Trophoblast cell (in vitro differentiated cells and primary cell): ENCODE measurements around the gene OR51B2. TPM values are rescaled to one million over a fixed set of nuclear protein-coding genes. Genes with fewer than 3 reads are reported as not detected.

Experiments
- DNase-seq, 2 donors: peaks; one replicate each; pipeline ENCODE4 v3.0.0-alpha.2; 2016
- H2AFZ ChIP-seq: 2 replicates; pipeline ENCODE4 v1.6.1; 2013; ENCODE audit warnings: low read length, moderate library complexity, mild to moderate bottlenecking; ENCODE audit not compliant: insufficient read depth, poor library complexity
- H2AK5ac ChIP-seq: 2 replicates; pipeline ENCODE4 v1.6.1; 2013; ENCODE audit warnings: mild to moderate bottlenecking, low read length
- H2BK120ac ChIP-seq: 2 replicates; pipeline ENCODE4 v1.6.1; 2013; ENCODE audit warnings: low read length, mild to moderate bottlenecking, moderate library complexity; ENCODE audit not compliant: insufficient read depth, poor library complexity
- H2BK12ac ChIP-seq: 2 replicates; pipeline ENCODE4 v1.6.1; 2013; ENCODE audit warnings: mild to moderate bottlenecking, low read length, moderate library complexity
- H2BK5ac ChIP-seq: 2 replicates; pipeline ENCODE4 v1.6.1; 2013; ENCODE audit warnings: low read length, low read depth, moderate library complexity, mild to moderate bottlenecking; ENCODE audit not compliant: poor library complexity
- H3K14ac ChIP-seq: 2 replicates; pipeline ENCODE4 v1.6.1; 2013; ENCODE audit warnings: mild to moderate bottlenecking, low read length
- H3K18ac ChIP-seq: 2 replicates; pipeline ENCODE4 v1.6.1; 2013; ENCODE audit warnings: mild to moderate bottlenecking, low read length
- H3K23ac ChIP-seq: 2 replicates; pipeline ENCODE4 v1.6.1; 2013; ENCODE audit warnings: low read length
- H3K27ac ChIP-seq: 2 replicates; pipeline ENCODE4 v1.5.1; 2013; ENCODE audit warnings: low read depth, mild to moderate bottlenecking, inconsistent platforms, low read length, moderate library complexity
- H3K27me3 ChIP-seq: 2 replicates; pipeline ENCODE4 v1.6.1; 2013; ENCODE audit warnings: inconsistent platforms, mild to moderate bottlenecking, low read length, moderate library complexity; ENCODE audit not compliant: insufficient read depth
- H3K36me3 ChIP-seq, 2 experiments: 1 replicate in 1 of 2; 2 replicates in 1 of 2; pipeline ENCODE4 v1.6.1; 2013; ENCODE audit warnings: low read length in 2 of 2, mild to moderate bottlenecking in 2 of 2, moderate library complexity in 1 of 2; ENCODE audit not compliant: insufficient read depth in 2 of 2, control insufficient read depth in 1 of 2
- H3K4ac ChIP-seq: 2 replicates; pipeline ENCODE4 v1.6.1; 2013; ENCODE audit warnings: low read depth, mild to moderate bottlenecking, low read length, moderate library complexity
- H3K4me1 ChIP-seq, 2 experiments: 1 replicate in 1 of 2; 2 replicates in 1 of 2; pipeline ENCODE4 v1.6.1; 2013; ENCODE audit warnings: low read length in 2 of 2, mild to moderate bottlenecking in 2 of 2, moderate library complexity in 1 of 2; ENCODE audit not compliant: insufficient read depth in 2 of 2, control insufficient read depth in 1 of 2
- H3K4me2 ChIP-seq: 2 replicates; pipeline ENCODE4 v1.6.1; 2013; ENCODE audit warnings: inconsistent platforms, mild to moderate bottlenecking, low read length, moderate library complexity
- H3K4me3 ChIP-seq: 2 replicates; pipeline ENCODE4 v1.5.1; 2013; ENCODE audit warnings: mild to moderate bottlenecking, low read depth, low read length, inconsistent platforms
- H3K79me1 ChIP-seq: one replicate; pipeline ENCODE4 v1.6.1; 2013; ENCODE audit warnings: low read length
- H3K79me2 ChIP-seq: 2 replicates; pipeline ENCODE4 v1.6.1; 2013; ENCODE audit warnings: low read length, mild to moderate bottlenecking; ENCODE audit not compliant: control insufficient read depth, insufficient read depth, poor library complexity
- H3K9ac ChIP-seq: 2 replicates; pipeline ENCODE4 v1.6.1; 2013; ENCODE audit warnings: mild to moderate bottlenecking, low read length
- H3K9me3 ChIP-seq: 2 replicates; pipeline ENCODE4 v1.6.1; 2013; ENCODE audit warnings: low read depth, mild to moderate bottlenecking, control low read depth, inconsistent platforms, low read length; ENCODE audit not compliant: insufficient read depth
- H4K12ac ChIP-seq: 2 replicates; pipeline ENCODE4 v1.6.1; 2013; ENCODE audit warnings: low read depth, mild to moderate bottlenecking, low read length, moderate library complexity
- H4K8ac ChIP-seq: 2 replicates; pipeline ENCODE4 v1.6.1; 2013; ENCODE audit warnings: low read depth, mild to moderate bottlenecking, low read length, moderate library complexity
- H4K91ac ChIP-seq: one replicate; pipeline ENCODE4 v1.6.1; 2013; ENCODE audit warnings: low read depth, mild to moderate bottlenecking, low read length, moderate library complexity
- WGBS: extraction: QIAGEN DNeasy Blood & Tissue Kit; methylation state at CpG from one replicate; pipeline ENCODE4 v1.1.7; 2013; ENCODE audit warnings: missing lambda C conversion rate; ENCODE audit not compliant: insufficient read length, insufficient coverage; ENCODE audit errors: extremely low coverage; 5-methylcytosine and 5-hydroxymethylcytosine counted together
- polyA plus RNA-seq: library from polyadenylated mRNA; stranded (reverse); fragments of 200-250 nt; gene quantifications from 2 replicates; pipeline ENCODE4 v1.2.3, GENCODE V29; 2013

OR51B2 gene
- not detected in 2 replicates for polyA plus RNA-seq

- no peaks in the 10 kb centered on the region for H3K79me2 ChIP-seq
- H3K4me1 ChIP-seq: no peaks in the 10 kb centered on the region
- no peak within 1 kb of the TSS for H2BK5ac ChIP-seq
- H3K9me3 ChIP-seq: no peaks in the 10 kb centered on the region
- H4K8ac ChIP-seq: no peak within 1 kb of the TSS
- no peak within 1 kb of the TSS for H2BK120ac ChIP-seq
- no peak for DNase-seq
- no peak within 1 kb of the TSS for H3K14ac ChIP-seq
- H3K27ac ChIP-seq: no peak within 1 kb of the TSS
- no peak within 1 kb of the TSS for H3K4ac ChIP-seq
- no peak within 1 kb of the TSS for H4K91ac ChIP-seq
- no peak within 1 kb of the TSS for H3K23ac ChIP-seq
- H3K79me1 ChIP-seq: no peaks in the 10 kb centered on the region
- H2AFZ ChIP-seq: no peak within 1 kb of the TSS
- no peak within 1 kb of the TSS for H2BK12ac ChIP-seq
- H4K12ac ChIP-seq: no peak within 1 kb of the TSS
- no peak within 1 kb of the TSS for H3K18ac ChIP-seq
- no CpG with 5 or more reads among the region's 3 CpGs for WGBS
- H3K4me2 ChIP-seq: no peak within 1 kb of the TSS
- H3K27me3 ChIP-seq: no peaks in the 10 kb centered on the region
- H2AK5ac ChIP-seq: no peak within 1 kb of the TSS
- H3K9ac ChIP-seq: no peak within 1 kb of the TSS
- H3K4me3 ChIP-seq: no peak within 1 kb of the TSS
- H3K36me3 ChIP-seq: no peaks in the 10 kb centered on the region
Measured at GRCh38 chr11:5324197-5324596, at the start of gene OR51B2. Gene OR51B2, minus strand, starts transcription at chr11:5324297. Its CDS starts 0 bp downstream, at chr11:5324297.

GRCh38 chr11:5369789-5370188 is 45.7 kb upstream of the OR51B2 start:
- Histone ChIP-seq H3K36me3 (no peaks in the 10 kb centered on the region), H4K12ac (no peak overlapping the region), H3K4ac (no peak overlapping the region), H3K4me3 (no peak overlapping the region), H2BK5ac (no peak overlapping the region), H2BK12ac (no peak overlapping the region), H3K4me1 (peaks cover 0 to 2% of the 10 kb centered on the region in 2 experiments), H4K91ac (no peak overlapping the region), H3K4me2 (no peak overlapping the region), H3K79me2 (no peaks in the 10 kb centered on the region), H3K14ac (no peak overlapping the region), H3K27ac (no peak overlapping the region), H3K23ac (no peak overlapping the region), H4K8ac (no peak overlapping the region), H3K9me3 (peaks cover 2% of the 10 kb centered on the region), H2AFZ (no peak overlapping the region), H2BK120ac (no peak overlapping the region), H3K27me3 (no peaks in the 10 kb centered on the region), H2AK5ac (no peak overlapping the region), H3K79me1 (no peaks in the 10 kb centered on the region), H3K18ac (no peak overlapping the region), H3K9ac (no peak overlapping the region)
- DNase-seq: peak in 1 of 2 donors; percentile 33

DNA sequence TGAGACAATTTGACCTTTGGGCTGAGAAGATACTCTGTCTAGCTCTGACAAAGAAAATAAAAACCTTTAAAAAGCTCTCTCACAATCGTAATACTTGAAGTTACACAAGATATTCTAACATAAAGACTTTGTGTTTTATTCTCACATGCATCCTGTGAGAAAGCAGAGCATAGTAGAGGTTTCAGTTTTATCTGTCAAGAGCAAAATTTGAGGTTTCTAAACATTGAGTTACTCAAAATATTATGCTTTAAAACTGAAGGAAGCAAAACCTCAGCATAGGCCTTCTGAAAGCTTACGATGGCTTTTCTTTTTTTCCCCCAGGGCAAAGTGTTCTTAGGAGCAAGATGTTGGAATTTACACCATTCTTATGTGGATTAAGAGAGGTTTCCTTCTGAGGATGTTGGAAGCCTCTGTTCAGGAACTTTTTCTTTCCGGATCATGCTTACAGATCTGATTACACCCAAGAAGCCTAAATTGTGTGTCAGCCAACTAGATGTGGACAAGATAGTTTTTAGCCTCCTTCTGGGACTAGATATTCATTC is 44.5 kb upstream of the OR51B2 start:
- H3K4me2 ChIP-seq: no peak overlapping the region
- H2AFZ ChIP-seq: no peak overlapping the region
- no peak for DNase-seq
- H3K36me3 ChIP-seq: no peaks in the 10 kb centered on the region
- no peak overlapping the region for H3K18ac ChIP-seq
- no peak overlapping the region for H3K4me3 ChIP-seq
- peaks cover 0 to 3% of the 10 kb centered on the region in 2 experiments for H3K4me1 ChIP-seq
- H3K23ac ChIP-seq: no peak overlapping the region
- no peaks in the 10 kb centered on the region for H3K79me1 ChIP-seq
- H3K27ac ChIP-seq: no peak overlapping the region
- H2BK120ac ChIP-seq: no peak overlapping the region
- no peak overlapping the region for H4K8ac ChIP-seq
- no peak overlapping the region for H3K9ac ChIP-seq
- H2AK5ac ChIP-seq: no peak overlapping the region
- no peak overlapping the region for H3K14ac ChIP-seq
- H3K27me3 ChIP-seq: no peaks in the 10 kb centered on the region
- no peak overlapping the region for H3K4ac ChIP-seq
- H3K9me3 ChIP-seq: peaks cover 2% of the 10 kb centered on the region
- no CpG with 5 or more reads among the region's 3 CpGs for WGBS
- no peak overlapping the region for H2BK5ac ChIP-seq
- no peak overlapping the region for H4K12ac ChIP-seq
- no peaks in the 10 kb centered on the region for H3K79me2 ChIP-seq
- H2BK12ac ChIP-seq: no peak overlapping the region
- H4K91ac ChIP-seq: no peak overlapping the region

DNA sequence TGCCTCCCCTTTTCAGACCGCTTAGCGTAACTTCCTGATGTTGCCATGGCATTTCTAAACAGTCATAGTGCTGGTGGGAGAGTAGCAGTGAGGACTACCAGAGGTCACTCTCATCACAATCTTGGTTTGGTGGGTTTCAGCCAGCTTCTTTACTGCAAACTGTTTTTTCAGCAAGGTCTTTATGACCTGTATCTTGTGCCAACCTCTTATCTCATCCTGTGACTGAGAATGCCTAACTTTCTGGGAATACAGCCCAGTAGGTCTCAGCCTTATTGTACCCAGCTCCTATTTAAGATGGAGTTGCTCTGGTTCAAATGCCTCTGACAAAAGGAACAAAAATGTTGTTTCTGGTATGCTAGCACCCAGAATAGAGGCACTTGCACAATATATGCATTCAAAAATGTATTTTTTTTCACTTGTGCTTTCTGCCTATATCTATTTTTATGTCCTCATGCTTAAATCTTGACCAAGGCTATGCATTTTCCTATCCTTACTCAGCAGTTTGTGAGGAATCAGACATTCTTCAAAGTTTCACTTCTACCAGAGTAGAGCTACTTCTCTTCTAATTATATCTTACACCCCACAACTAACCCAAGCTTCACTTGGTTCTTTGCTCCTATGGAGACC is 43.5 kb upstream of the OR51B2 start:
- Histone ChIP-seq H2AK5ac (no peak overlapping the region), H3K4me2 (no peak overlapping the region), H3K14ac (no peak overlapping the region), H3K36me3 (no peaks in the 10 kb centered on the region), H2BK120ac (no peak overlapping the region), H3K4me1 (peaks cover 0 to 3% of the 10 kb centered on the region in 2 experiments), H3K79me2 (no peaks in the 10 kb centered on the region), H3K27ac (no peak overlapping the region), H3K23ac (no peak overlapping the region), H3K4me3 (no peak overlapping the region), H2BK5ac (no peak overlapping the region), H3K27me3 (no peaks in the 10 kb centered on the region), H4K12ac (no peak overlapping the region), H3K79me1 (no peaks in the 10 kb centered on the region), H4K8ac (no peak overlapping the region), H2BK12ac (no peak overlapping the region), H4K91ac (no peak overlapping the region), H3K4ac (no peak overlapping the region), H3K18ac (no peak overlapping the region), H2AFZ (no peak overlapping the region), H3K9me3 (no peaks in the 10 kb centered on the region), H3K9ac (no peak overlapping the region)
- WGBS: no CpG with 5 or more reads among the region's 2 CpGs
- peak in 1 of 2 donors; percentile 46 for DNase-seq
